HEK293T (cell line): ENCODE data around the gene GLYATL1B.

ENCODE experiments used
- ARNT ChIP-seq: fragments of 450-650 bp; IDR thresholded peaks from 2 replicates; pipeline ENCODE4 v1.6.1; 2017; ENCODE audit warnings: mild to moderate bottlenecking
- BHLHE40 ChIP-seq: fragments of 450-650 bp; IDR thresholded peaks from 2 replicates; pipeline ENCODE4 v1.6.1; 2016; ENCODE audit warnings: mild to moderate bottlenecking, moderate library complexity, borderline replicate concordance
- ELF4 ChIP-seq: fragments of 450-650 bp; IDR thresholded peaks from 2 replicates; pipeline ENCODE4 v1.6.1; 2017; ENCODE audit warnings: antibody characterized with exemption
- FOXA1 ChIP-seq: fragments of 450-650 bp; IDR thresholded peaks from 2 replicates; pipeline ENCODE4 v1.6.1; 2016; ENCODE audit warnings: mild to moderate bottlenecking
- FOXK2 ChIP-seq: fragments of 450-650 bp; IDR thresholded peaks from 2 replicates; pipeline ENCODE4 v1.6.1; 2016; ENCODE audit warnings: mild to moderate bottlenecking
- FOXM1 ChIP-seq: fragments of 450-650 bp; IDR thresholded peaks from 2 replicates; pipeline ENCODE4 v1.6.1; 2017; ENCODE audit warnings: mild to moderate bottlenecking, borderline replicate concordance
- HDGF ChIP-seq: fragments of 450-650 bp; IDR thresholded peaks from 2 replicates; pipeline ENCODE4 v1.6.1; 2017; ENCODE audit warnings: antibody characterized with exemption, borderline replicate concordance
- NFRKB ChIP-seq: fragments of 450-650 bp; IDR thresholded peaks from 2 replicates; pipeline ENCODE4 v1.6.1; 2016; ENCODE audit warnings: mild to moderate bottlenecking, moderate library complexity
- SP1 ChIP-seq: fragments of 450-650 bp; IDR thresholded peaks from 2 replicates; pipeline ENCODE4 v1.6.1; 2017
- SUZ12 ChIP-seq: fragments of 450-650 bp; IDR thresholded peaks from 2 replicates; pipeline ENCODE4 v1.6.1; 2016; ENCODE audit warnings: mild to moderate bottlenecking
- ZNF384 ChIP-seq: fragments of 450-650 bp; IDR thresholded peaks from 2 replicates; pipeline ENCODE4 v1.6.1; 2016
- TF ChIP-seq, protein P1 (sequence below): fragments of 450-650 bp; IDR thresholded peaks from 2 replicates; pipeline ENCODE4 v1.6.1; 2016

DNA sequence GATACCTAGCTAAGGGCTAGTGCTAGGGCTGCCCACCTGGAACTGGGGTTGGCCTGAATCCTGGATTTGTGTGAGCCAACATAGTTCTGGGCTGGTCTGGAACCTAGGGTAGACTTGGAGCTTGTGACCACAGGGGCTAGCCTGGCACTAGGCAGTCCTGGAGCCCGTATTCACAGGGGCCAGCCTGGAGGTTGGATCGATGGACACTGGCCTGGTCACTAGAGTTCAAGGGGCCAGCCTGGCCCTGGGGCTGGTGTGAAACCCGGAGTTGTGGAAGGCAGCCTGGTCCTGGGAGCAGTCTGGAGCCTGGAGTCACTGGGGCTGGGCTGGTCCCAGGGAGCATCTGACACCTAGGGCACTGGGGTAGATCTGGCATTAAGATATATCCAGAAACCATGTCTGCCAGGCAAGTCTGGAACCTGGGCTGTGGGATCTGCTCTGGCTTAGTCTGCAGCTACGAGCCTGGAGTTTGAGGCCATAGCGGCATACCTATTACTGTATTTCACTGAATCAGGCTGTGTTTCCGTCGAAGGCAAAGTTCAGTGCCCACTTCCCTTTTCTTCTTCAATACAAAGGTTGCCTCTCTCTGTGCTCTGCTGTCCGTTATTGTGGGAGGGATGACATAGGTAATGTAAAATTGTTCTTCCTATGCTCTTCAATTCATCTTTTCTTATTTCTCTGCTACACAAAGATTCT, 9.1 kb upstream of the GLYATL1B start:
- TF ChIP-seq FOXM1 (no peak), ZNF384 (no peak), ELF4 (no peak), SP1 (no peak), BHLHE40 (no peak), FOXA1 (no peak), SUZ12 (no peak), NFRKB (no peak), FOXK2 (no peak), ARNT (no peak), HDGF (no peak)
- TF ChIP-seq, protein P1, sequence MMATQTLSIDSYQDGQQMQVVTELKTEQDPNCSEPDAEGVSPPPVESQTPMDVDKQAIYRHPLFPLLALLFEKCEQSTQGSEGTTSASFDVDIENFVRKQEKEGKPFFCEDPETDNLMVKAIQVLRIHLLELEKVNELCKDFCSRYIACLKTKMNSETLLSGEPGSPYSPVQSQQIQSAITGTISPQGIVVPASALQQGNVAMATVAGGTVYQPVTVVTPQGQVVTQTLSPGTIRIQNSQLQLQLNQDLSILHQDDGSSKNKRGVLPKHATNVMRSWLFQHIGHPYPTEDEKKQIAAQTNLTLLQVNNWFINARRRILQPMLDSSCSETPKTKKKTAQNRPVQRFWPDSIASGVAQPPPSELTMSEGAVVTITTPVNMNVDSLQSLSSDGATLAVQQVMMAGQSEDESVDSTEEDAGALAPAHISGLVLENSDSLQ, result no peak
